HEK293 (cell line): ENCODE measurements around the gene IFNL1.

ENCODE experiments used
- GFI1B ChIP-seq: fragments of 450-650 bp; formaldehyde crosslinking; IDR thresholded peaks from 2 replicates; pipeline ENCODE4 v1.5.1; 2016; ENCODE audit warnings: missing biosample characterization, missing genetic modification characterization
- HOXC10 ChIP-seq: sonication (generic); formaldehyde crosslinking; IDR thresholded peaks from 2 replicates; pipeline ENCODE4 v1.8.1; 2023; ENCODE audit warnings: mild to moderate bottlenecking, missing genetic modification reagents
- KLF9 ChIP-seq: fragments of 450-650 bp; formaldehyde crosslinking; IDR thresholded peaks from 2 replicates; pipeline ENCODE4 v1.5.1; 2016; ENCODE audit warnings: missing biosample characterization, missing genetic modification characterization, low read depth
- ZNF121 ChIP-seq: fragments of 450-650 bp; formaldehyde crosslinking; IDR thresholded peaks from 2 replicates; pipeline ENCODE4 v1.5.1; 2016; ENCODE audit warnings: missing biosample characterization, missing genetic modification characterization
- ZNF184 ChIP-seq: fragments of 450-650 bp; IDR thresholded peaks from 2 replicates; pipeline ENCODE4 v1.5.1; 2018; ENCODE audit warnings: missing biosample characterization, mild to moderate bottlenecking, missing genetic modification characterization
- ZNF416 ChIP-seq: fragments of 450-650 bp; formaldehyde crosslinking; IDR thresholded peaks from 2 replicates; pipeline ENCODE4 v1.5.1; 2016; ENCODE audit warnings: missing biosample characterization, missing genetic modification characterization
- ZNF610 ChIP-seq: fragments of 450-650 bp; formaldehyde crosslinking; IDR thresholded peaks from 2 replicates; pipeline ENCODE4 v1.5.1; 2016; ENCODE audit warnings: missing biosample characterization, missing genetic modification characterization, borderline replicate concordance
- TF ChIP-seq, protein P1 (sequence below): fragments of 450-650 bp; formaldehyde crosslinking; IDR thresholded peaks from 2 replicates; pipeline ENCODE4 v1.5.1; 2016; ENCODE audit warnings: missing biosample characterization, missing genetic modification characterization
- TF ChIP-seq, protein P2 (sequence below): fragments of 450-650 bp; formaldehyde crosslinking; IDR thresholded peaks from 2 replicates; pipeline ENCODE4 v1.5.1; 2016; ENCODE audit warnings: missing biosample characterization, missing genetic modification characterization
- TF ChIP-seq, protein P3 (sequence below): fragments of 450-650 bp; formaldehyde crosslinking; IDR thresholded peaks from 2 replicates; pipeline ENCODE4 v1.5.1; 2016; ENCODE audit warnings: missing biosample characterization, missing genetic modification characterization

DNA sequence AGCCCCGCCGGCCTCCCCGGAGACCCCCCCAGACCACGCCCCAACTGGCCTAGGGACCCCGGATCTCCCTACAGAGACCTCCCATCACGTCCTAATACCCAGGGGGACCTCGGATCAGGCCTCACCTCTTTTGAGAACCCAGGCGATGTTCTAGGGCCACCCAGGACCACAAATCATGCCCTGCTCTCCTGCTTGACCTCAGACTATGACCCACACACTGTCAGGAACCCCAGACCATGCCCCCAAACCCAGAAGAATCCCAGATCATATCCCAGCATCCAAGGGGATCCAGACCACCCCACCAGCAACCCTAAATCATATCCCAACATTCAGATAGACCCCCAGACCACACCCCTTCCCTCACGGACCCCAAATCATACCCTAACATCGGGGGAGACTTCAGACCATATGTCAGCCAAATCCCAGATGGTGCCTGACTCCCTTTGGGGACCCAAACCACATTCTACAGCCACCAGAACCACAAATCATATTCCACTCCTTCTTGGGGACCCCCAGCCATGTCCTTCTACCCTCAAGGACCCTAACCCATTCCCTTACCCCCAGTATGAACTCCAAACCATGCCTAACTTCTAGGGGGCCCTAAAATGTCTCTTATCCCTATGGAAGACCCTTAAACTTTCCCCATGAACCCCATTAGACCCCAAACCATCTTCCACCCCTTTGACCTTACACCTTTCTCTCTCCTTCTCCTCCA lies 25.1 kb downstream of the IFNL1 start:
- peak; percentile 72 for TF ChIP-seq KLF9 (tag by site-specific recombination)
- TF ChIP-seq, protein P1, sequence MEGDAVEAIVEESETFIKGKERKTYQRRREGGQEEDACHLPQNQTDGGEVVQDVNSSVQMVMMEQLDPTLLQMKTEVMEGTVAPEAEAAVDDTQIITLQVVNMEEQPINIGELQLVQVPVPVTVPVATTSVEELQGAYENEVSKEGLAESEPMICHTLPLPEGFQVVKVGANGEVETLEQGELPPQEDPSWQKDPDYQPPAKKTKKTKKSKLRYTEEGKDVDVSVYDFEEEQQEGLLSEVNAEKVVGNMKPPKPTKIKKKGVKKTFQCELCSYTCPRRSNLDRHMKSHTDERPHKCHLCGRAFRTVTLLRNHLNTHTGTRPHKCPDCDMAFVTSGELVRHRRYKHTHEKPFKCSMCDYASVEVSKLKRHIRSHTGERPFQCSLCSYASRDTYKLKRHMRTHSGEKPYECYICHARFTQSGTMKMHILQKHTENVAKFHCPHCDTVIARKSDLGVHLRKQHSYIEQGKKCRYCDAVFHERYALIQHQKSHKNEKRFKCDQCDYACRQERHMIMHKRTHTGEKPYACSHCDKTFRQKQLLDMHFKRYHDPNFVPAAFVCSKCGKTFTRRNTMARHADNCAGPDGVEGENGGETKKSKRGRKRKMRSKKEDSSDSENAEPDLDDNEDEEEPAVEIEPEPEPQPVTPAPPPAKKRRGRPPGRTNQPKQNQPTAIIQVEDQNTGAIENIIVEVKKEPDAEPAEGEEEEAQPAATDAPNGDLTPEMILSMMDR = no peak
- TF ChIP-seq, protein P2, sequence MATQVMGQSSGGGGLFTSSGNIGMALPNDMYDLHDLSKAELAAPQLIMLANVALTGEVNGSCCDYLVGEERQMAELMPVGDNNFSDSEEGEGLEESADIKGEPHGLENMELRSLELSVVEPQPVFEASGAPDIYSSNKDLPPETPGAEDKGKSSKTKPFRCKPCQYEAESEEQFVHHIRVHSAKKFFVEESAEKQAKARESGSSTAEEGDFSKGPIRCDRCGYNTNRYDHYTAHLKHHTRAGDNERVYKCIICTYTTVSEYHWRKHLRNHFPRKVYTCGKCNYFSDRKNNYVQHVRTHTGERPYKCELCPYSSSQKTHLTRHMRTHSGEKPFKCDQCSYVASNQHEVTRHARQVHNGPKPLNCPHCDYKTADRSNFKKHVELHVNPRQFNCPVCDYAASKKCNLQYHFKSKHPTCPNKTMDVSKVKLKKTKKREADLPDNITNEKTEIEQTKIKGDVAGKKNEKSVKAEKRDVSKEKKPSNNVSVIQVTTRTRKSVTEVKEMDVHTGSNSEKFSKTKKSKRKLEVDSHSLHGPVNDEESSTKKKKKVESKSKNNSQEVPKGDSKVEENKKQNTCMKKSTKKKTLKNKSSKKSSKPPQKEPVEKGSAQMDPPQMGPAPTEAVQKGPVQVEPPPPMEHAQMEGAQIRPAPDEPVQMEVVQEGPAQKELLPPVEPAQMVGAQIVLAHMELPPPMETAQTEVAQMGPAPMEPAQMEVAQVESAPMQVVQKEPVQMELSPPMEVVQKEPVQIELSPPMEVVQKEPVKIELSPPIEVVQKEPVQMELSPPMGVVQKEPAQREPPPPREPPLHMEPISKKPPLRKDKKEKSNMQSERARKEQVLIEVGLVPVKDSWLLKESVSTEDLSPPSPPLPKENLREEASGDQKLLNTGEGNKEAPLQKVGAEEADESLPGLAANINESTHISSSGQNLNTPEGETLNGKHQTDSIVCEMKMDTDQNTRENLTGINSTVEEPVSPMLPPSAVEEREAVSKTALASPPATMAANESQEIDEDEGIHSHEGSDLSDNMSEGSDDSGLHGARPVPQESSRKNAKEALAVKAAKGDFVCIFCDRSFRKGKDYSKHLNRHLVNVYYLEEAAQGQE (tag by site-specific recombination) = no peak
- TF ChIP-seq GFI1B = 0 out of 2 replicates have a peak, but pooled peaks have one; percentile 64
- no peak for TF ChIP-seq ZNF184 (tag by site-specific recombination)
- TF ChIP-seq ZNF121 (tag by site-specific recombination) = no peak
- no peak for TF ChIP-seq HOXC10 (CRISPR knock-in tag)
- TF ChIP-seq, protein P3, sequence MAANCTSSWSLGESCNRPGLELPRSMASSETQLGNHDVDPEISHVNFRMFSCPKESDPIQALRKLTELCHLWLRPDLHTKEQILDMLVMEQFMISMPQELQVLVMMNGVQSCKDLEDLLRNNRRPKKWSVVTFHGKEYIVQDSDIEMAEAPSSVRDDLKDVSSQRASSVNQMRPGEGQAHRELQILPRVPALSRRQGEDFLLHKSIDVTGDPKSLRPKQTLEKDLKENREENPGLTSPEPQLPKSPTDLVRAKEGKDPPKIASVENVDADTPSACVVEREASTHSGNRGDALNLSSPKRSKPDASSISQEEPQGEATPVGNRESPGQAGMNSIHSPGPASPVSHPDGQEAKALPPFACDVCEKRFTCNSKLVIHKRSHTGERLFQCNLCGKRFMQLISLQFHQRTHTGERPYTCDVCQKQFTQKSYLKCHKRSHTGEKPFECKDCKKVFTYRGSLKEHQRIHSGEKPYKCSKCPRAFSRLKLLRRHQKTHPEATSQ (tag by site-specific recombination) = no peak
- TF ChIP-seq ZNF416 (tag by site-specific recombination) = no peak
- TF ChIP-seq ZNF610 (tag by site-specific recombination) = no peak
